ENCODE measurements around the gene PSMB9. TPM values are rescaled to one million over a fixed set of nuclear protein-coding genes. Genes with fewer than 3 reads are reported as not detected.
A peak's percentile ranks its signal among the peaks of the same experiment; 100 is the strongest.

The PSMB9 gene
- polyA plus RNA-seq, 3 donors = 204 to 405 (median 350) TPM

- Mint-ChIP-seq H3K36me3 (peaks cover 57 to 64% of the 10 kb centered on the region in 2 donors), H3K9me3 (peaks cover 0 to 6% (median 0%) of the 10 kb centered on the region in 7 donors), H3K4me3 (peak overlapping the region in 1 of 2 donors; percentile 99), H3K27me3 (ENCODE audit: low read depth in 3 of 3) (peaks cover 0 to 5% (median 1%) of the 10 kb centered on the region in 3 donors), H3K4me1 (peaks cover 54% of the 10 kb centered on the region), H3K27ac (peak overlapping the region in 6 of 7 donors; percentile 59 to 99 (median 98))
- WGBS (ENCODE audit: insufficient coverage) = 100% methylated on average over 3 of the region's 8 CpGs
- Histone ChIP-seq H3K27me3 (ENCODE audit: control insufficient read depth in 2 of 2, insufficient read depth in 2 of 2, low read length in 2 of 2) (no peaks in the 10 kb centered on the region), H2AFZ (ENCODE audit: insufficient read depth, low read depth, low read length, poor library complexity, severe bottlenecking) (no peak overlapping the region), H3K4me2 (replicated peaks; ENCODE audit: extremely low read depth, low read length, poor library complexity, severe bottlenecking) (peak overlapping the region; percentile 96), H3K9me3 (replicated peaks in 1 of 2; ENCODE audit: control insufficient read depth in 1 of 2, insufficient read depth in 1 of 2, low read length in 2 of 2) (no peaks in the 10 kb centered on the region), H3K79me2 (ENCODE audit: insufficient read depth, low read length) (peaks cover 64% of the 10 kb centered on the region), H4K20me1 (ENCODE audit: insufficient read depth, low read length) (peaks cover 47% of the 10 kb centered on the region), H3K4me1 (ENCODE audit: control insufficient read depth in 1 of 2, insufficient read depth in 2 of 2, low read length in 2 of 2) (peaks cover 47 to 55% of the 10 kb centered on the region in 2 donors), H3K27ac (ENCODE audit: low read depth in 1 of 2, low read length in 2 of 2) (peak overlapping the region in 1 of 2 donors; percentile 93), H3K4me3 (replicated peaks in 1 of 3; ENCODE audit: low read depth in 2 of 3, low read length in 3 of 3) (peak overlapping the region in 1 of 3 experiments; percentile 98), H3K9ac (ENCODE audit: insufficient read depth, low read length, poor library complexity, severe bottlenecking) (no peak overlapping the region), H3K36me3 (replicated peaks in 1 of 2; ENCODE audit: control insufficient read depth in 1 of 2, insufficient read depth in 2 of 2, low read length in 2 of 2) (peaks cover 50 to 68% of the 10 kb centered on the region in 2 donors)
- no peak for DNase-seq
- intact Hi-C loops (cut with micrococcal nuclease) = loop anchor here in 1 of 2 donors (2.0 kb wide), 1 partner anchor 15 kb away; no protein-coding TSS in a partner anchor
- TF ChIP-seq, protein P1, sequence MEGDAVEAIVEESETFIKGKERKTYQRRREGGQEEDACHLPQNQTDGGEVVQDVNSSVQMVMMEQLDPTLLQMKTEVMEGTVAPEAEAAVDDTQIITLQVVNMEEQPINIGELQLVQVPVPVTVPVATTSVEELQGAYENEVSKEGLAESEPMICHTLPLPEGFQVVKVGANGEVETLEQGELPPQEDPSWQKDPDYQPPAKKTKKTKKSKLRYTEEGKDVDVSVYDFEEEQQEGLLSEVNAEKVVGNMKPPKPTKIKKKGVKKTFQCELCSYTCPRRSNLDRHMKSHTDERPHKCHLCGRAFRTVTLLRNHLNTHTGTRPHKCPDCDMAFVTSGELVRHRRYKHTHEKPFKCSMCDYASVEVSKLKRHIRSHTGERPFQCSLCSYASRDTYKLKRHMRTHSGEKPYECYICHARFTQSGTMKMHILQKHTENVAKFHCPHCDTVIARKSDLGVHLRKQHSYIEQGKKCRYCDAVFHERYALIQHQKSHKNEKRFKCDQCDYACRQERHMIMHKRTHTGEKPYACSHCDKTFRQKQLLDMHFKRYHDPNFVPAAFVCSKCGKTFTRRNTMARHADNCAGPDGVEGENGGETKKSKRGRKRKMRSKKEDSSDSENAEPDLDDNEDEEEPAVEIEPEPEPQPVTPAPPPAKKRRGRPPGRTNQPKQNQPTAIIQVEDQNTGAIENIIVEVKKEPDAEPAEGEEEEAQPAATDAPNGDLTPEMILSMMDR (IDR thresholded peaks at IDR 0.05) = no peak
Observed at GRCh38 chr6:32855467-32856174, 1.6 kb downstream of the PSMB9 start.

DNA sequence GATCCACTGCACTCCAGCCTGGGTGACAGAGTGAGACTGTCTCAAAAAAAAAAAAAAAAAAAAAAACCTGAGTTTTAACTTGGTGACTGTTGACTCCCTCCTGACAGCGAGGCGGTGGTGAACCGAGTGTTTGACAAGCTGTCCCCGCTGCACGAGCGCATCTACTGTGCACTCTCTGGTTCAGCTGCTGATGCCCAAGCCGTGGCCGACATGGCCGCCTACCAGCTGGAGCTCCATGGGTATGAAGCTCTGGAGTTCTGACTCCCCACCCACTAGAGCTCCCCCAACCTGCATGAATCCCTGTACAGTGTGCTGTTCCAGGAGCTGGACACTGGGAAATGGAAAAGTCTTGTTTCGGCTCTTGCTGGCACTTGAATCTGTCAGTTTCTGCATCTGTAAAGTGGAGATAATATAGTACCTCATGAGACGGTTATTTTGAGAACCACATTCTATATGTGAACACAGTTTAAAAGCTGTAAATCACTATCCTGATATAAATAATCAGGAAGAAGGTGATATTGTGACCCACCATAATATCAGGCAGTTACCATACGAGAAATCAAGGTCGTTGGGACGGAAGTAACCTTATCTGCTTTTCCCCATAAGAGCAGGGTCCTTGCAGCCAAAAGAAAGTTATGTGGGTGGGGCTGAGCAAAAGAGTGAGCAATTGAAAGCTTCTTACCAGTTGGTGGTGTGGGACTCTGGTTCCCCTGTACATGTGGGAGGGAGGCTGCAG is 3.3 kb downstream of the PSMB9 start:
- intact Hi-C loops (cut with micrococcal nuclease) = no loop called here
- H3K36me3 Mint-ChIP-seq = peaks cover 55 to 64% of the 10 kb centered on the region in 2 donors
- peaks cover 40% of the 10 kb centered on the region for H3K4me1 Mint-ChIP-seq
- Histone ChIP-seq H3K36me3 (replicated peaks in 1 of 2; ENCODE audit: control insufficient read depth in 1 of 2, insufficient read depth in 2 of 2, low read length in 2 of 2) (peaks cover 47 to 67% of the 10 kb centered on the region in 2 donors), H3K4me1 (ENCODE audit: control insufficient read depth in 1 of 2, insufficient read depth in 2 of 2, low read length in 2 of 2) (peaks cover 30 to 38% of the 10 kb centered on the region in 2 donors), H3K79me2 (ENCODE audit: insufficient read depth, low read length) (peaks cover 47% of the 10 kb centered on the region), H3K9me3 (replicated peaks in 1 of 2; ENCODE audit: control insufficient read depth in 1 of 2, insufficient read depth in 1 of 2, low read length in 2 of 2) (no peaks in the 10 kb centered on the region), H3K9ac (ENCODE audit: insufficient read depth, low read length, poor library complexity, severe bottlenecking) (no peak overlapping the region), H3K4me2 (replicated peaks; ENCODE audit: extremely low read depth, low read length, poor library complexity, severe bottlenecking) (no peak overlapping the region), H3K27me3 (ENCODE audit: control insufficient read depth in 2 of 2, insufficient read depth in 2 of 2, low read length in 2 of 2) (no peaks in the 10 kb centered on the region), H3K27ac (ENCODE audit: low read depth in 1 of 2, low read length in 2 of 2) (peak overlapping the region in 1 of 2 donors; percentile 37), H4K20me1 (ENCODE audit: insufficient read depth, low read length) (peaks cover 30% of the 10 kb centered on the region), H2AFZ (ENCODE audit: insufficient read depth, low read depth, low read length, poor library complexity, severe bottlenecking) (no peak overlapping the region), H3K4me3 (replicated peaks in 1 of 3; ENCODE audit: low read depth in 2 of 3, low read length in 3 of 3) (no peak overlapping the region)
- peak overlapping the region in 3 of 7 donors; percentile 51 to 71 (median 62) for H3K27ac Mint-ChIP-seq
- H3K4me3 Mint-ChIP-seq = no peak overlapping the region
- TF ChIP-seq, protein P1 (IDR thresholded peaks at IDR 0.05) = no peak
- whole genome bisulfite sequencing (ENCODE audit: insufficient coverage) = 100% methylated on average over 3 of the region's 14 CpGs
- DNase-seq = no peak
- H3K9me3 Mint-ChIP-seq = peaks cover 0 to 6% (median 0%) of the 10 kb centered on the region in 7 donors
- peaks cover 0 to 2% (median 1%) of the 10 kb centered on the region in 3 donors for H3K27me3 Mint-ChIP-seq (ENCODE audit: low read depth in 3 of 3)
